A673 (cell line): Measurements from ENCODE around the gene DUSP11.

Experiments
- EZH2 ChIP-seq: fragments of 200-600 bp; sonication (generic); IDR thresholded peaks from 2 replicates; pipeline ENCODE4 v1.6.1; 2017; ENCODE audit warnings: borderline replicate concordance, low read depth, mild to moderate bottlenecking, mixed read lengths, antibody characterized with exemption, low read length; ENCODE audit not compliant: poor library complexity, severe bottlenecking
- TF ChIP-seq, protein P1 (sequence below): fragments of 300-800, 200-600 bp; sonication (generic); conservative IDR thresholded peaks from 2 replicates; pipeline ENCODE4 v1.5.1; 2017; ENCODE audit warnings: low read depth, mild to moderate bottlenecking, antibody characterized with exemption, low read length, moderate library complexity, mixed read lengths

DNA sequence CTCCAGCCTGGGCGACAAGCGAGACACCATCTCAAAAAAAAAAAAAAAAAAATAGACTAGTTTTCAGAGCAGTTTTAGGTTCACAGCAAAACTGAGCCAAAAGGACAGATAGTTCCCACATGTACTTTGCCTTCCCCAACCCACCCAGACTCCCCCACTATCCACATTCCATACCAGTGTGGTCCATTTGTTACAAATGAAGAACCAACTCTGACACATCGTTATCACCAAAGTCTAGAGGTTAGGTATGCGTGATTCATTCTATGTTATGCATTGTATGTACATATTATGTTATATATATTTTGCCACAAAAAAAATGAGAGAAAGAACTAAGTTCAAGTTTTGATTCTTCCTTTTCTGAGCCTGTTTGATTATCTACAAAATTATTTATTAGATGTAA, 3.5 kb downstream of the DUSP11 start:
- TF ChIP-seq, protein P1, sequence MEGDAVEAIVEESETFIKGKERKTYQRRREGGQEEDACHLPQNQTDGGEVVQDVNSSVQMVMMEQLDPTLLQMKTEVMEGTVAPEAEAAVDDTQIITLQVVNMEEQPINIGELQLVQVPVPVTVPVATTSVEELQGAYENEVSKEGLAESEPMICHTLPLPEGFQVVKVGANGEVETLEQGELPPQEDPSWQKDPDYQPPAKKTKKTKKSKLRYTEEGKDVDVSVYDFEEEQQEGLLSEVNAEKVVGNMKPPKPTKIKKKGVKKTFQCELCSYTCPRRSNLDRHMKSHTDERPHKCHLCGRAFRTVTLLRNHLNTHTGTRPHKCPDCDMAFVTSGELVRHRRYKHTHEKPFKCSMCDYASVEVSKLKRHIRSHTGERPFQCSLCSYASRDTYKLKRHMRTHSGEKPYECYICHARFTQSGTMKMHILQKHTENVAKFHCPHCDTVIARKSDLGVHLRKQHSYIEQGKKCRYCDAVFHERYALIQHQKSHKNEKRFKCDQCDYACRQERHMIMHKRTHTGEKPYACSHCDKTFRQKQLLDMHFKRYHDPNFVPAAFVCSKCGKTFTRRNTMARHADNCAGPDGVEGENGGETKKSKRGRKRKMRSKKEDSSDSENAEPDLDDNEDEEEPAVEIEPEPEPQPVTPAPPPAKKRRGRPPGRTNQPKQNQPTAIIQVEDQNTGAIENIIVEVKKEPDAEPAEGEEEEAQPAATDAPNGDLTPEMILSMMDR: no peak
- no peak for TF ChIP-seq EZH2
